GM13977 (cell line): ENCODE measurements around the gene APOD.

Experiments used
- DNase-seq: peaks from one replicate; pipeline ENCODE4 v3.0.0; 2012; ENCODE audit warnings: low spot score
- in situ Hi-C: fragments of 300-500 bp; cut with MboI; formaldehyde crosslinking; loops from one replicate; pipeline ENCODE4 v1.12.0; 2022; ENCODE audit warnings: low sequenced_read_pairs, low pct_unique_long_range_greater_than_20kb, mixed read lengths, inconsistent platforms; ENCODE audit not compliant: unreplicated experiment
- TF ChIP-seq, protein P1 (sequence below): IDR thresholded peaks from 2 replicates; pipeline ENCODE4 v1.5.1; 2012; ENCODE audit warnings: mild to moderate bottlenecking, control low read depth; ENCODE audit not compliant: insufficient read depth; ENCODE audit errors: extremely low read depth, missing control alignments

APOD gene

DNA sequence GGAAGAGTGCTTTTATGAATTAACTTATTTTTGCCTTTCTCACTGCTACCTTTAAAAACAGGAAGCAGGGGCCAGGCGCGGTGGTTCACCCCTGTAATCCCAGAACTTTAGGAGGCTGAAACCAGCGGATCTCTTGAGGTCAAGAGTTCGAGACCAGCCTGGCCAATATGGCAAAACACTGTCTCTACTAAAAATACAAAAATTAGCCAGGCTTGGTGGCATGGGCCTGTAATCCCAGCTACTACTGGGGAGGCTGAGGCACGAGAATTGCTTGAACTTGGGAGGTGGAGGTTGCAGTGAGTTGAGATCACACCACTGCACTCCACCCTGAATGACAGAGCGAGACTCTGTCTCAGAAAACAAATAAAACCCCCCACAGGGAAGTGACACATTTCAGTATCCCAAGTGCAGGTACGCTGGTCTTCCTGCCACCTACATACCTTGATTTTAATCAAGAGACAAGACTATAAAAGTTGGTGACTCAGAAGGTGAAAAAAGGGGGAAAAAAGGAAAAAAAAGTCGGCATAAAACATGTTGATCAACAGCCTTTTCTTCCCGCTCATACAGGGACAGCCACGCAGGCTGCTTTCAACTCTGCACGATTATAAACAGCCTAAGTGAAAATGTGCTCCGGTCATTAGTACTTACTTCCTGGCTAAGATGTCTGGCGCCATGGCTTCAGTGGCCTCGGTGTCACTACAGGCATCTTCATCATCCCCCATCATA lies 59.4 kb downstream of the APOD start:
- TF ChIP-seq, protein P1, sequence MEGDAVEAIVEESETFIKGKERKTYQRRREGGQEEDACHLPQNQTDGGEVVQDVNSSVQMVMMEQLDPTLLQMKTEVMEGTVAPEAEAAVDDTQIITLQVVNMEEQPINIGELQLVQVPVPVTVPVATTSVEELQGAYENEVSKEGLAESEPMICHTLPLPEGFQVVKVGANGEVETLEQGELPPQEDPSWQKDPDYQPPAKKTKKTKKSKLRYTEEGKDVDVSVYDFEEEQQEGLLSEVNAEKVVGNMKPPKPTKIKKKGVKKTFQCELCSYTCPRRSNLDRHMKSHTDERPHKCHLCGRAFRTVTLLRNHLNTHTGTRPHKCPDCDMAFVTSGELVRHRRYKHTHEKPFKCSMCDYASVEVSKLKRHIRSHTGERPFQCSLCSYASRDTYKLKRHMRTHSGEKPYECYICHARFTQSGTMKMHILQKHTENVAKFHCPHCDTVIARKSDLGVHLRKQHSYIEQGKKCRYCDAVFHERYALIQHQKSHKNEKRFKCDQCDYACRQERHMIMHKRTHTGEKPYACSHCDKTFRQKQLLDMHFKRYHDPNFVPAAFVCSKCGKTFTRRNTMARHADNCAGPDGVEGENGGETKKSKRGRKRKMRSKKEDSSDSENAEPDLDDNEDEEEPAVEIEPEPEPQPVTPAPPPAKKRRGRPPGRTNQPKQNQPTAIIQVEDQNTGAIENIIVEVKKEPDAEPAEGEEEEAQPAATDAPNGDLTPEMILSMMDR = no peak
- DNase-seq = no peak
- in situ Hi-C loops = loop anchor here (5.0 kb wide), 1 partner anchor 252 kb away; the partner anchor contains the start of gene XXYLT1

- peak; percentile 46 for DNase-seq
- in situ Hi-C loops = loop anchor here (5.0 kb wide), 1 partner anchor 250 kb away; the partner anchor contains the start of gene XXYLT1
- TF ChIP-seq, protein P1 = peak; percentile 47
These were observed 61.3 kb downstream of the APOD start for GRCh38 chr3:195522254-195523023.
